Ovary (tissue), 9 donors: ENCODE results near the gene MTCH1. TPM values are rescaled to one million over a fixed set of nuclear protein-coding genes. Genes with fewer than 3 reads are reported as not detected.
"Not testable (repeated sequence)": the region's sequence is repeated elsewhere in the genome, so short reads cannot be mapped to it uniquely, and the experiment has no call there.

Experiments used
- DNase-seq, 5 donors: peaks; one replicate each; pipeline ENCODE4 v3.0.0-alpha.2; 2019 to 2020
- H3K27ac ChIP-seq, 2 donors: fragments of 200-600 bp; one replicate each; pipeline versions ENCODE4 v1.5.1 to v1.8.0; 2019 to 2022
- H3K27me3 ChIP-seq: fragments of 200-600 bp; one replicate; pipeline ENCODE4 v1.8.0; 2022
- H3K36me3 ChIP-seq: fragments of 200-600 bp; sonication (generic); one replicate; pipeline ENCODE4 v1.5.1; 2019
- H3K4me1 ChIP-seq: one replicate; pipeline ENCODE4 v1.8.1; 2013; ENCODE audit warnings: mild to moderate bottlenecking, moderate library complexity; ENCODE audit not compliant: insufficient read depth
- H3K4me3 ChIP-seq: fragments of 200-600 bp; sonication (generic); one replicate; pipeline ENCODE4 v1.5.1; 2017
- H3K9me3 ChIP-seq, 2 donors: fragments of 200-600 bp in 1 of 2; sonication (generic) in 1 of 2; one replicate each; pipeline versions ENCODE4 v1.5.1 to v1.8.1; 2013 to 2019; ENCODE audit warnings: mild to moderate bottlenecking in 1 of 2, moderate library complexity in 1 of 2
- CTCF ChIP-seq, 3 donors: fragments of 450-650 bp in 2 of 3; fragments of 200-600 bp in 1 of 3; IDR thresholded peaks; one replicate each; pipeline versions ENCODE4 v1.5.1 to v1.8.0; 2016 to 2022; ENCODE audit warnings: antibody characterized with exemption in 3 of 3, mild to moderate bottlenecking in 1 of 3
- EP300 ChIP-seq: sonication (generic); formaldehyde crosslinking; IDR thresholded peaks from one replicate; pipeline ENCODE4 v1.6.1; 2017; ENCODE audit warnings: antibody characterized with exemption
- POLR2A ChIP-seq: fragments of 450-650 bp; IDR thresholded peaks from one replicate; pipeline ENCODE4 v1.6.1; 2017; ENCODE audit warnings: antibody characterized with exemption, mild to moderate bottlenecking, moderate library complexity
- WGBS, 3 donors: extraction: QIAGEN DNeasy Blood & Tissue Kit in 1 of 3; methylation state at CpG; one replicate each; pipeline versions ENCODE4 v1.1.5 to v1.1.7; 2013 to 2017; 5-methylcytosine and 5-hydroxymethylcytosine counted together
- intact Hi-C, 4 donors: fragments of 100-400 bp; cut with DNase I; formaldehyde crosslinking; loops; one replicate each; pipeline versions ENCODE4 v1.11.0 to v1.15.1; 2022 to 2023
- polyA plus RNA-seq, 2 donors: library from polyadenylated mRNA; stranded (reverse); fragments of 200-250 nt in 1 of 2; fragments of 350-450 nt in 1 of 2; fragmentation: Illumina TruSeq in 1 of 2; extraction: RNeasy Lipid Tissue Mini Kit (QIAGEN cat#74804) in 1 of 2; gene quantifications; one replicate each; pipeline ENCODE4 v1.2.3, GENCODE V29; 2013 to 2014
- total RNA-seq, 7 donors: library from RNA; depleted of rRNA in 2 of 7; stranded (reverse); fragments of >200 nt in 2 of 7; fragmentation: NEBNext Ultra II Directional in 3 of 7; extraction: Animal tissue kit (Norgen Biotek cat#: 25700) in 3 of 7; gene quantifications; one replicate each; pipeline versions ENCODE4 v1.1.0 to v1.2.4, GENCODE V29; 2016 to 2023
- donor health status: DM: no; HTN: no; CAD: no; lungs with moderate emphysema.
- donor health status: DM: no; HTN: no; CAD: no.
- donor health status: Bipolar disorder and iron deficiency.
- donor health status: DM: yes; HTN: yes; CAD: no.
- donor health status: DM: no; HTN: no; CAD: no.
- donor health status: DM: yes; HTN: yes; CAD: no.

MTCH1 gene
- total and polyA plus RNA-seq, 9 donors, result 114 to 223 (median 180) TPM

DNA sequence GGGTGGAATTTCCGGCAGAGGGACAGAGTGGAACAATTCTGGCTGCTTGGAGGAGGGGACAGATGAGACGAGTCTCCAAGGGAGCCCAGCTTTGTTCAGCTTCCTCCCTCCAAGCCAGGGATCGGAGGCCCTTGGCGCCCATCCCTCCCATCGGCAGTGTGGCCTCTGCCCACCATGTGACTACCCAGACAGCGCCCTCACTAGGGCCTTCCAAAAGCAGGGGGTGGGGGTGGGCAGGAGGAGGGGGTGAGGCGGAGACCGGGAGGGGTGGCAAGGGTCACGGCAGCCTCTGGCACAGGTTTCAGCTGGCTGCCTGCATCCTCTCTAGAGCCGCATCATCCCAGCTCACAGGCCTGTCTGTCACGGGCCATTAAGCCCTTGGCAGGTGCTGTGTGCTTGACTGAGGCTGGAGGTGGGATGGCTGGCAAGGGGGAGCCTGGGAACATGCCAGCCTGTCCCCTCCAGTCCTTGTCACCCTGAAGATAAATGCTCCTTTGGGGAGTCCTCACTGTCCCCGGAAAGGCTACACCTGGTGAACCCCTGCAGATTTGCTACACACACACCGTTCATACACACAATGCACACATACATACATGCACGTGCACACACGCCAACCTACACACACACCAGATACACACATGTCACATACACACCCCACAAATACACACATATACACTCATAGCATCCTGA, 13.2 kb upstream of the MTCH1 start:
- DNase-seq, result no peak
- Histone ChIP-seq H3K27ac (peak overlapping the region in 1 of 2 donors; percentile 74), H3K27me3 (no peaks in the 10 kb centered on the region), H3K36me3 (no peaks in the 10 kb centered on the region), H3K4me1 (peaks cover 10% of the 10 kb centered on the region), H3K4me3 (no peak overlapping the region), H3K9me3 (no peaks in the 10 kb centered on the region)
- intact Hi-C loops, result no loop called here
- 83 to 91% (median 84%) methylated on average over 15 of the region's 15 CpGs for WGBS, 3 donors
- TF ChIP-seq POLR2A (no peak), EP300 (no peak), CTCF (IDR thresholded peaks at IDR 0.05) (no peak)

DNA sequence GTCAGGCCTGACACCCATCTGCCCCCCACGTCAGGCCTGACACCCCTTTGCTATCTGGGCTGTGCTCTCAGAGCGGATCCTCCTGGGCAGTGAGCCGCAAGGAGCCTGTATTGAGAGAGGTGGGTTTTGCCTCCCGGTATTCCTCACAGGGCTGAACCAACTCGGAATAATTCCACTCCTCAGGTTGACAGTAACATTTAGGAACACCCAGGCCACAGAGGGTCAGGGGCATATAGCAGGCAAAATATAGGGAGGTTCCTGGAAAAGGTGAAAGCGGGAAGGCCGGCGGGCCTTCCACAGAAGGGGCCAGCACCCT, 12.7 kb upstream of the MTCH1 start:
- Histone ChIP-seq H3K27me3 (no peaks in the 10 kb centered on the region), H3K27ac (peak overlapping the region in 1 of 2 donors; percentile 74), H3K4me3 (no peak overlapping the region), H3K9me3 (no peaks in the 10 kb centered on the region), H3K4me1 (peaks cover 10% of the 10 kb centered on the region), H3K36me3 (no peaks in the 10 kb centered on the region)
- 77 to 90% (median 87%) methylated on average over 8 of the region's 8 CpGs for WGBS, 3 donors
- no peak for TF ChIP-seq CTCF (IDR thresholded peaks at IDR 0.05)
- TF ChIP-seq EP300, result no peak
- no peak for TF ChIP-seq POLR2A
- intact Hi-C loops, result no loop called here
- DNase-seq, result no peak

GRCh38 chr6:36997811-36998722, 12.1 kb upstream of the MTCH1 start:
- Histone ChIP-seq H3K9me3 (no peaks in the 10 kb centered on the region), H3K36me3 (no peaks in the 10 kb centered on the region), H3K4me3 (no peak overlapping the region), H3K27ac (peak overlapping the region in 1 of 2 donors; percentile 74), H3K27me3 (no peaks in the 10 kb centered on the region), H3K4me1 (peaks cover 10% of the 10 kb centered on the region)
- intact Hi-C loops, result no loop called here
- 49 to 57% (median 52%) methylated on average over 18 of the region's 18 CpGs for WGBS, 3 donors
- TF ChIP-seq POLR2A, result no peak
- no peak for TF ChIP-seq CTCF (IDR thresholded peaks at IDR 0.05)
- TF ChIP-seq EP300, result no peak
- DNase-seq, result peak in 4 of 5 donors; percentile 38 to 67 (median 56)

DNA sequence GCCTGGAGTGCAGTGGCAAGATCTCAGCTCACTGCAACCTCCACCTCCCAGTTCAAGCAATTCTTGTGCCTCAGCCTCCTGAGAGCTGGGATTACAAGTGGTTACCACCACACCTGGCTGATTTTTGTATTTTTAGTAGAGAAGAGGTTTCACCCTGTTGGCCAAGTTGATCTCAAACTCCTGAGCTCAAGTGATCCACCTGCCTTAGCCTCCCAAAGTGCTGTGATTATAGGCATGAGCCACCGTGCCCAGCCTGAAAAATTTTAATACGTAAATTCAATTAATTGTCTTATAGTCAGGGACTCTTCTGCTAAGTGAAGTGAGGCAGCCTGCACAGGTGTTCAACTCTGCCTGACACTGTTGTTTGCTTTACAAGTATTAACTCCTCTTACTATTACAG, 4.4 kb upstream of the MTCH1 start:
- H3K36me3 ChIP-seq, intact Hi-C loops, H3K4me3 ChIP-seq, H3K27me3 ChIP-seq, H3K9me3 ChIP-seq, DNase-seq, H3K27ac ChIP-seq, H3K4me1 ChIP-seq: not testable (repeated sequence)
- 82 to 94% (median 84%) methylated on average over 2 of the region's 2 CpGs for WGBS, 3 donors

GRCh38 chr6:36989264-36989663, 3.3 kb upstream of the MTCH1 start:
- no peak overlapping the region for H3K27ac ChIP-seq
- no peak for DNase-seq
- no peaks in the 10 kb centered on the region for H3K27me3 ChIP-seq
- intact Hi-C loops, result loop anchor here in 2 of 4 donors (10.0 kb wide), 1 partner anchor 104 kb away; the partner anchor contains the start of gene C6orf89 (in 2 of the 2)
- no peaks in the 10 kb centered on the region for H3K9me3 ChIP-seq
- WGBS, 3 donors, result 79 to 85% (median 82%) methylated on average over 6 of the region's 6 CpGs
- no peak overlapping the region for H3K4me3 ChIP-seq
- no peaks in the 10 kb centered on the region for H3K36me3 ChIP-seq
- H3K4me1 ChIP-seq, result peaks cover 5% of the 10 kb centered on the region
- TF ChIP-seq POLR2A (no peak), CTCF (IDR thresholded peaks at IDR 0.05) (no peak), EP300 (no peak)
